Fibroblast of lung (primary cell): ENCODE measurements around the gene ZNF618. TPM values are rescaled to one million over a fixed set of nuclear protein-coding genes. Genes with fewer than 3 reads are reported as not detected.

Source experiments
- DNase-seq, 2 donors: peaks; one replicate each; pipeline versions ENCODE4 v3.0.0 to v3.0.0-alpha.2; 2010; ENCODE audit warnings: low read depth in 2 of 2
- H2AFZ ChIP-seq: 2 replicates; pipeline ENCODE4 v1.5.1; 2012; ENCODE audit warnings: low read length, control low read depth, inconsistent platforms
- H3K27ac ChIP-seq: 2 replicates; pipeline ENCODE4 v1.5.1; 2011; ENCODE audit warnings: low read length, control low read depth; ENCODE audit not compliant: insufficient read depth
- H3K27me3 ChIP-seq: 2 replicates; pipeline ENCODE4 v1.5.1; 2011; ENCODE audit warnings: mild to moderate bottlenecking, low read length; ENCODE audit not compliant: control insufficient read depth, insufficient read depth
- H3K36me3 ChIP-seq: 2 replicates; pipeline ENCODE4 v1.5.1; 2011; ENCODE audit warnings: low read length; ENCODE audit not compliant: control insufficient read depth, insufficient read depth
- H3K4me1 ChIP-seq: 2 replicates; pipeline ENCODE4 v1.5.1; 2011; ENCODE audit warnings: low read length; ENCODE audit not compliant: control insufficient read depth, insufficient read depth; ENCODE audit errors: extremely low read depth
- H3K4me2 ChIP-seq: 2 replicates; pipeline ENCODE4 v1.5.1; 2011; ENCODE audit warnings: low read length, control low read depth; ENCODE audit not compliant: insufficient read depth; ENCODE audit errors: extremely low read depth
- H3K4me3 ChIP-seq, 4 experiments: fragments of 200-600 bp in 1 of 4; sonication (generic) in 1 of 4; replicated peaks in 1 of 4; 2 replicates each; pipeline ENCODE4 v1.5.1; 2011 to 2016; ENCODE audit warnings: low read length in 4 of 4, low read depth in 3 of 4, mild to moderate bottlenecking in 3 of 4, control low read depth in 2 of 4, inconsistent platforms in 1 of 4, mixed read lengths in 1 of 4; ENCODE audit not compliant: insufficient read depth in 1 of 4; ENCODE audit errors: control extremely low read depth in 1 of 4
- H3K79me2 ChIP-seq: 2 replicates; pipeline ENCODE4 v1.5.1; 2012; ENCODE audit warnings: mild to moderate bottlenecking, low read length, inconsistent platforms; ENCODE audit not compliant: control insufficient read depth, insufficient read depth
- H3K9ac ChIP-seq: 2 replicates; pipeline ENCODE4 v1.5.1; 2011; ENCODE audit warnings: mild to moderate bottlenecking, low read length, control low read depth; ENCODE audit not compliant: insufficient read depth
- H3K9me3 ChIP-seq: 2 replicates; pipeline ENCODE4 v1.5.1; 2012; ENCODE audit warnings: low read depth, low read length; ENCODE audit not compliant: control insufficient read depth, insufficient read depth
- H4K20me1 ChIP-seq: 2 replicates; pipeline ENCODE4 v1.5.1; 2011; ENCODE audit warnings: low read length; ENCODE audit not compliant: control insufficient read depth, insufficient read depth; ENCODE audit errors: extremely low read depth
- CTCF ChIP-seq, 2 donors: IDR thresholded peaks in 1 of 2; conservative IDR thresholded peaks in 1 of 2; 1 replicate in 1 of 2; 2 replicates in 1 of 2; pipeline ENCODE4 v1.5.1; 2011 to 2012; ENCODE audit warnings: low read length in 2 of 2, control low read depth in 1 of 2, inconsistent platforms in 1 of 2, low read depth in 1 of 2, mild to moderate bottlenecking in 1 of 2
- EZH2 ChIP-seq: IDR thresholded peaks from 2 replicates; pipeline ENCODE4 v1.5.1; 2012; ENCODE audit warnings: low read length, control low read depth, mild to moderate bottlenecking; ENCODE audit errors: missing control alignments
- polyA plus RNA-seq, 2 donors: library from polyadenylated mRNA; depleted of rRNA in 1 of 2; stranded (reverse) in 1 of 2; unstranded in 1 of 2; fragments of >200 nt; gene quantifications; 2 replicates each; pipeline ENCODE4 v1.2.1, GENCODE V29; 2011 to 2012; ENCODE audit warnings: missing spikeins in 1 of 2
- total RNA-seq: library from RNA; depleted of rRNA; stranded (reverse); fragments of >200 nt; gene quantifications from 2 replicates; pipeline ENCODE4 v1.2.1, GENCODE V29; 2014

Gene ZNF618
- total and polyA plus RNA-seq, 2 donors (not counting 1 experiment from before 2014, with no cell fraction given), result 6.6 to 8.6 TPM

- H3K36me3 ChIP-seq, result peaks cover 11% of the 10 kb centered on the region
Observed at GRCh38 chr9:114030364-114030763, 154.3 kb downstream of the ZNF618 start.

GRCh38 chr9:114031037-114031630 lies 155.0 kb downstream of the ZNF618 start:
- DNase-seq, result no peak
- Histone ChIP-seq H3K9me3 (no peaks in the 10 kb centered on the region), H3K27me3 (no peaks in the 10 kb centered on the region), H3K9ac (no peak overlapping the region), H3K4me3 (no peak overlapping the region), H3K36me3 (peaks cover 12% of the 10 kb centered on the region), H3K27ac (no peak overlapping the region), H4K20me1 (no peaks in the 10 kb centered on the region), H3K4me1 (no peaks in the 10 kb centered on the region), H3K4me2 (no peak overlapping the region), H3K79me2 (no peaks in the 10 kb centered on the region), H2AFZ (no peak overlapping the region)
- TF ChIP-seq EZH2 (no peak), CTCF (conservative IDR thresholded peaks at IDR 0.05 in 1 of 2, IDR thresholded peaks at IDR 0.05 in 1 of 2; ENCODE audit: low read depth in 1 of 2, low read length in 2 of 2) (no peak)

More at GRCh38 chr9:114030364-114030763, 154.3 kb downstream of the ZNF618 start:
- no peak for DNase-seq
- Histone ChIP-seq H3K4me1 (no peaks in the 10 kb centered on the region), H3K27ac (no peak overlapping the region), H2AFZ (no peak overlapping the region), H3K4me2 (no peak overlapping the region), H3K79me2 (no peaks in the 10 kb centered on the region), H3K4me3 (no peak overlapping the region), H4K20me1 (no peaks in the 10 kb centered on the region), H3K9ac (no peak overlapping the region), H3K9me3 (no peaks in the 10 kb centered on the region), H3K27me3 (no peaks in the 10 kb centered on the region)
- TF ChIP-seq CTCF (conservative IDR thresholded peaks at IDR 0.05 in 1 of 2, IDR thresholded peaks at IDR 0.05 in 1 of 2; ENCODE audit: low read depth in 1 of 2, low read length in 2 of 2) (no peak), EZH2 (no peak)

GRCh38 chr9:114031948-114032840 lies 156.1 kb downstream of the ZNF618 start:
- no peak for DNase-seq

More at GRCh38 chr9:114031948-114032840, 156.1 kb downstream of the ZNF618 start:
- Histone ChIP-seq H4K20me1 (no peaks in the 10 kb centered on the region), H3K9ac (no peak overlapping the region), H3K27me3 (no peaks in the 10 kb centered on the region), H3K9me3 (no peaks in the 10 kb centered on the region), H3K4me3 (no peak overlapping the region), H3K27ac (no peak overlapping the region), H3K36me3 (peaks cover 20% of the 10 kb centered on the region), H2AFZ (no peak overlapping the region), H3K4me1 (no peaks in the 10 kb centered on the region), H3K4me2 (no peak overlapping the region), H3K79me2 (no peaks in the 10 kb centered on the region)
- TF ChIP-seq CTCF (conservative IDR thresholded peaks at IDR 0.05 in 1 of 2, IDR thresholded peaks at IDR 0.05 in 1 of 2; ENCODE audit: low read depth in 1 of 2, low read length in 2 of 2) (no peak), EZH2 (no peak)
